Neural cell (in vitro differentiated cells): ENCODE measurements around the gene EXOC6B. TPM values are rescaled to one million over a fixed set of nuclear protein-coding genes. Genes with fewer than 3 reads are reported as not detected.

Source experiments
- H2AFZ ChIP-seq: fragments of 200-600, 300-800 bp; sonication (generic), shearing (Covaris generic); 2 replicates; pipeline ENCODE4 v1.6.0; 2014; ENCODE audit warnings: low read depth, mild to moderate bottlenecking, antibody characterized with exemption, low read length, moderate library complexity
- H3F3A ChIP-seq: fragments of 200-600 bp; shearing (Covaris generic); 2 replicates; pipeline ENCODE4 v1.6.1; 2016; ENCODE audit warnings: mild to moderate bottlenecking, moderate library complexity, mixed read lengths, antibody characterized with exemption, low read length; ENCODE audit not compliant: insufficient read depth, poor library complexity, severe bottlenecking
- H3K27ac ChIP-seq: fragments of 200-600, 300-800 bp; sonication (generic), shearing (Covaris generic); 2 replicates; pipeline ENCODE4 v1.5.1; 2014; ENCODE audit warnings: mild to moderate bottlenecking, low read length, moderate library complexity
- H3K27me3 ChIP-seq: fragments of 300-800, 200-600 bp; sonication (generic), shearing (Covaris generic); 2 replicates; pipeline ENCODE4 v1.6.0; 2014; ENCODE audit warnings: mild to moderate bottlenecking, low read depth, low read length, moderate library complexity; ENCODE audit not compliant: insufficient read depth
- H3K36me3 ChIP-seq: fragments of 300-800, 200-600 bp; sonication (generic), shearing (Covaris generic); 2 replicates; pipeline ENCODE4 v1.5.1; 2014; ENCODE audit warnings: mild to moderate bottlenecking, antibody characterized with exemption, low read length, moderate library complexity; ENCODE audit not compliant: insufficient read depth
- H3K4me2 ChIP-seq: fragments of 300-800, 200-600 bp; sonication (generic), shearing (Covaris generic); 2 replicates; pipeline ENCODE4 v1.6.0; 2014; ENCODE audit warnings: mild to moderate bottlenecking, low read length
- H3K4me3 ChIP-seq: fragments of 300-800, 200-600 bp; sonication (generic), shearing (Covaris generic); 2 replicates; pipeline ENCODE4 v1.5.1; 2014; ENCODE audit warnings: mild to moderate bottlenecking, low read length, moderate library complexity
- H3K79me2 ChIP-seq: fragments of 200-600 bp; shearing (Covaris generic); replicated peaks from 2 replicates; pipeline ENCODE4 v1.6.0; 2014; ENCODE audit warnings: mild to moderate bottlenecking, low read length, moderate library complexity; ENCODE audit not compliant: insufficient read depth
- H3K9ac ChIP-seq: fragments of 300-800, 200-600 bp; sonication (generic), shearing (Covaris generic); 2 replicates; pipeline ENCODE4 v1.6.1; 2016; ENCODE audit warnings: mild to moderate bottlenecking, low read length, mixed read lengths
- H3K9me2 ChIP-seq: fragments of 200-600 bp; shearing (Covaris generic); 2 replicates; pipeline ENCODE4 v1.6.1; 2016; ENCODE audit warnings: mild to moderate bottlenecking, low read length, mixed read lengths; ENCODE audit not compliant: insufficient read depth
- H3K9me3 ChIP-seq: fragments of 200-600, 300-800 bp; sonication (generic), shearing (Covaris generic); 2 replicates; pipeline ENCODE4 v1.6.1; 2016; ENCODE audit warnings: mild to moderate bottlenecking, mixed run types, low read length, moderate library complexity, mixed read lengths
- H4K20me1 ChIP-seq: fragments of 200-600 bp; shearing (Covaris generic); 2 replicates; pipeline ENCODE4 v1.6.1; 2016; ENCODE audit warnings: mild to moderate bottlenecking, mixed run types; ENCODE audit not compliant: insufficient read depth
- EP300 ChIP-seq: fragments of 450-650 bp; conservative IDR thresholded peaks from 2 replicates; pipeline ENCODE4 v1.6.1; 2014; ENCODE audit warnings: antibody characterized with exemption, mild to moderate bottlenecking, moderate library complexity; ENCODE audit not compliant: poor library complexity, severe bottlenecking
- EZH2 ChIP-seq: fragments of 200-600, 300-800 bp; shearing (Covaris generic), sonication (generic); IDR thresholded peaks from 2 replicates; pipeline ENCODE4 v1.6.1; 2014; ENCODE audit warnings: antibody characterized with exemption, low read length, borderline replicate concordance, mild to moderate bottlenecking; ENCODE audit not compliant: insufficient read depth, poor library complexity, severe bottlenecking
- MXI1 ChIP-seq: fragments of 450-650 bp; conservative IDR thresholded peaks from 2 replicates; pipeline ENCODE4 v1.6.1; 2014; ENCODE audit warnings: antibody characterized with exemption, mild to moderate bottlenecking; ENCODE audit not compliant: poor library complexity, severe bottlenecking
- POLR2AphosphoS5 ChIP-seq: IDR thresholded peaks from 2 replicates; pipeline ENCODE4 v1.6.1; 2012
- RAD21 ChIP-seq: fragments of 450-650 bp; conservative IDR thresholded peaks from 2 replicates; pipeline ENCODE4 v1.6.1; 2014; ENCODE audit warnings: antibody characterized with exemption, mild to moderate bottlenecking, moderate library complexity
- SMC3 ChIP-seq: fragments of 450-650 bp; conservative IDR thresholded peaks from 2 replicates; pipeline ENCODE4 v1.6.1; 2014; ENCODE audit warnings: antibody characterized with exemption, mild to moderate bottlenecking, moderate library complexity; ENCODE audit not compliant: poor library complexity
- TAF1 ChIP-seq: IDR thresholded peaks from 2 replicates; pipeline ENCODE4 v1.6.1; 2012; ENCODE audit warnings: low read depth
- polyA plus RNA-seq: library from polyadenylated mRNA; depleted of rRNA; stranded (reverse); fragments of >200 nt; gene quantifications from 2 replicates; pipeline ENCODE4 v1.2.3, GENCODE V29; 2014
- TF ChIP-seq, protein P1 (sequence below): IDR thresholded peaks from 2 replicates; pipeline ENCODE4 v1.6.1; 2012; ENCODE audit warnings: borderline replicate concordance
- TF ChIP-seq, protein P2 (sequence below): fragments of 450-650 bp; IDR thresholded peaks from 2 replicates; pipeline ENCODE4 v1.5.1; 2014; ENCODE audit warnings: antibody characterized with exemption, mild to moderate bottlenecking, moderate library complexity; ENCODE audit not compliant: poor library complexity, severe bottlenecking

EXOC6B gene
- polyA plus RNA-seq, 1 donor from 2014 or later: 23.4 TPM

DNA sequence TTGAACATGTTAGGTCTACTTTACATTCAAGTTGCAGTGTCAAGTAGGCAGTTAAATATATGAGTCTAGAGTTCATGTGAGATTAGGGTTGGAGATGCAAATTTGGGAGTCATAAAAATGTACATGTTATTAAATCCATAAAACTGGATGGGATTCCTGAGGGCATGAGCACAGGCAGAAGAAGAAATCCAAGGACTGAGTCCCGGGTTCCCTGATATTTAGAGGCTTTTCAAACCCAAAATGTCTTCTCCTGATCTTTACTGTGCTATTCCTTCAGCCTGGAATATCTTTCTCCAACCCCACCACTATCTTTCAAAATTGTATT lies 23.3 kb upstream of the EXOC6B start:
- H3K27me3 ChIP-seq: no peaks in the 10 kb centered on the region
- H3K9me3 ChIP-seq: no peaks in the 10 kb centered on the region
- no peaks in the 10 kb centered on the region for H3K36me3 ChIP-seq
- H3K4me2 ChIP-seq: no peak overlapping the region
- no peaks in the 10 kb centered on the region for H4K20me1 ChIP-seq
- no peaks in the 10 kb centered on the region for H3F3A ChIP-seq
- H2AFZ ChIP-seq: no peak overlapping the region
- H3K4me3 ChIP-seq: no peak overlapping the region
- no peaks in the 10 kb centered on the region for H3K9me2 ChIP-seq
- no peak for TF ChIP-seq TAF1
- no peak for TF ChIP-seq RAD21
- no peak for TF ChIP-seq MXI1
- no peak for TF ChIP-seq EP300
- TF ChIP-seq, protein P1, sequence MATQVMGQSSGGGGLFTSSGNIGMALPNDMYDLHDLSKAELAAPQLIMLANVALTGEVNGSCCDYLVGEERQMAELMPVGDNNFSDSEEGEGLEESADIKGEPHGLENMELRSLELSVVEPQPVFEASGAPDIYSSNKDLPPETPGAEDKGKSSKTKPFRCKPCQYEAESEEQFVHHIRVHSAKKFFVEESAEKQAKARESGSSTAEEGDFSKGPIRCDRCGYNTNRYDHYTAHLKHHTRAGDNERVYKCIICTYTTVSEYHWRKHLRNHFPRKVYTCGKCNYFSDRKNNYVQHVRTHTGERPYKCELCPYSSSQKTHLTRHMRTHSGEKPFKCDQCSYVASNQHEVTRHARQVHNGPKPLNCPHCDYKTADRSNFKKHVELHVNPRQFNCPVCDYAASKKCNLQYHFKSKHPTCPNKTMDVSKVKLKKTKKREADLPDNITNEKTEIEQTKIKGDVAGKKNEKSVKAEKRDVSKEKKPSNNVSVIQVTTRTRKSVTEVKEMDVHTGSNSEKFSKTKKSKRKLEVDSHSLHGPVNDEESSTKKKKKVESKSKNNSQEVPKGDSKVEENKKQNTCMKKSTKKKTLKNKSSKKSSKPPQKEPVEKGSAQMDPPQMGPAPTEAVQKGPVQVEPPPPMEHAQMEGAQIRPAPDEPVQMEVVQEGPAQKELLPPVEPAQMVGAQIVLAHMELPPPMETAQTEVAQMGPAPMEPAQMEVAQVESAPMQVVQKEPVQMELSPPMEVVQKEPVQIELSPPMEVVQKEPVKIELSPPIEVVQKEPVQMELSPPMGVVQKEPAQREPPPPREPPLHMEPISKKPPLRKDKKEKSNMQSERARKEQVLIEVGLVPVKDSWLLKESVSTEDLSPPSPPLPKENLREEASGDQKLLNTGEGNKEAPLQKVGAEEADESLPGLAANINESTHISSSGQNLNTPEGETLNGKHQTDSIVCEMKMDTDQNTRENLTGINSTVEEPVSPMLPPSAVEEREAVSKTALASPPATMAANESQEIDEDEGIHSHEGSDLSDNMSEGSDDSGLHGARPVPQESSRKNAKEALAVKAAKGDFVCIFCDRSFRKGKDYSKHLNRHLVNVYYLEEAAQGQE: no peak
- no peak for TF ChIP-seq EZH2
- TF ChIP-seq POLR2AphosphoS5: no peak
- TF ChIP-seq, protein P2, sequence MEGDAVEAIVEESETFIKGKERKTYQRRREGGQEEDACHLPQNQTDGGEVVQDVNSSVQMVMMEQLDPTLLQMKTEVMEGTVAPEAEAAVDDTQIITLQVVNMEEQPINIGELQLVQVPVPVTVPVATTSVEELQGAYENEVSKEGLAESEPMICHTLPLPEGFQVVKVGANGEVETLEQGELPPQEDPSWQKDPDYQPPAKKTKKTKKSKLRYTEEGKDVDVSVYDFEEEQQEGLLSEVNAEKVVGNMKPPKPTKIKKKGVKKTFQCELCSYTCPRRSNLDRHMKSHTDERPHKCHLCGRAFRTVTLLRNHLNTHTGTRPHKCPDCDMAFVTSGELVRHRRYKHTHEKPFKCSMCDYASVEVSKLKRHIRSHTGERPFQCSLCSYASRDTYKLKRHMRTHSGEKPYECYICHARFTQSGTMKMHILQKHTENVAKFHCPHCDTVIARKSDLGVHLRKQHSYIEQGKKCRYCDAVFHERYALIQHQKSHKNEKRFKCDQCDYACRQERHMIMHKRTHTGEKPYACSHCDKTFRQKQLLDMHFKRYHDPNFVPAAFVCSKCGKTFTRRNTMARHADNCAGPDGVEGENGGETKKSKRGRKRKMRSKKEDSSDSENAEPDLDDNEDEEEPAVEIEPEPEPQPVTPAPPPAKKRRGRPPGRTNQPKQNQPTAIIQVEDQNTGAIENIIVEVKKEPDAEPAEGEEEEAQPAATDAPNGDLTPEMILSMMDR: no peak
- no peak for TF ChIP-seq SMC3
- H3K9ac ChIP-seq: no peak overlapping the region
- no peak overlapping the region for H3K27ac ChIP-seq
- H3K79me2 ChIP-seq: no peaks in the 10 kb centered on the region

DNA sequence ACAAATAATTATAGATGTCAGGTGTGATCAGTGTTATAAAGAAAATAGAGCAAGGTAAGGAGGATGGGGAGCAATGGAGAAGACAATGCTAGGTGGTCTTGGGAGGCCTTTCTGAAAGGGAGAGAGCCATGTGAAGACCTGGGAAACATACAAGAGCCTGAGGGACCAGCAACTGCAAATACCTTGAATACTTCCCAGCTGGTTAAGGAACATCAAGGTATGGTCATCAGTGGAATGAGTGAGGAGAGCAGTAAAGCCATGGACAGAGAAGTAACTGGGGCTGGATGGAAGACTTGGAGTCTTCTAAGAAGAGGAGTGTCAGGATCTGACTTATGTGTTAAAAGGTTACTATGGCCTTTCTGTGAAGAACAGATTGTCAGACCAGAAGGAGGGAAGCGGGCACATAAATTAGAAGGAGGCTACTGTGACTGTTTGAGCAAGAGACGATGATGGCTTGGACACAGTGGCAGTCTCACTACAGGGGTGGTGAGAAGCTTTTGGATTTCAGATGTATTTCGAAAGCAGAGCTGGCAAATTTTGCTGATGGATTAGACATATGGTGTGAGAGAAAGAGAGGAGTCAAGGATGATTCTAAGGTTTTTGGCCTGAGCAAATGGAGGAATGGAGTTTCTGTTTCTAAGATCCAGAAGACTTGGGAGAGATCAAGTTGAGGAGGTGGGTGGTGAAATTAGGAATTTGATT lies 22.8 kb upstream of the EXOC6B start:
- TF ChIP-seq EP300 (no peak), SMC3 (no peak), POLR2AphosphoS5 (no peak), TAF1 (no peak), RAD21 (no peak), EZH2 (no peak), MXI1 (no peak)
- TF ChIP-seq, protein P1: no peak
- TF ChIP-seq, protein P2: no peak
- Histone ChIP-seq H3K9me3 (no peaks in the 10 kb centered on the region), H3F3A (no peaks in the 10 kb centered on the region), H3K4me2 (no peak overlapping the region), H3K36me3 (no peaks in the 10 kb centered on the region), H3K4me3 (no peak overlapping the region), H2AFZ (no peak overlapping the region), H3K9me2 (no peaks in the 10 kb centered on the region), H3K27ac (no peak overlapping the region), H3K27me3 (no peaks in the 10 kb centered on the region), H4K20me1 (no peaks in the 10 kb centered on the region), H3K9ac (no peak overlapping the region), H3K79me2 (no peaks in the 10 kb centered on the region)
